BJ (cell line): ENCODE measurements around the gene ARHGEF10L. TPM values are rescaled to one million over a fixed set of nuclear protein-coding genes. Genes with fewer than 3 reads are reported as not detected.

Experiments used
- CTCF ChIA-PET: fragments of 350-600 bp; formaldehyde crosslinking; extraction: SDS; loops from one replicate; lab custom pipeline; 2021; ENCODE audit warnings: antibody characterized with exemption, inconsistent platforms; lab: Yijun Ruan, JAX
- POLR2A ChIA-PET: fragments of 300-600 bp; sonication (Branson Sonifier 250); formaldehyde crosslinking; extraction: SDS; loops from one replicate; lab custom pipeline; 2021; ENCODE audit warnings: antibody characterized with exemption; lab: Charles Lee
- DNase-seq: peaks from one replicate; pipeline ENCODE4 v3.0.0-alpha.2; 2011; ENCODE audit warnings: low read depth
- H3K27me3 ChIP-seq: 2 replicates; pipeline ENCODE4 v1.6.0; 2011; ENCODE audit warnings: low read length; ENCODE audit not compliant: control insufficient read depth, insufficient read depth
- H3K36me3 ChIP-seq: 2 replicates; pipeline ENCODE4 v1.5.1; 2011; ENCODE audit warnings: low read length; ENCODE audit not compliant: control insufficient read depth, insufficient read depth
- H3K4me3 ChIP-seq: 2 replicates; pipeline ENCODE4 v1.5.1; 2011; ENCODE audit warnings: low read depth, mild to moderate bottlenecking, control low read depth, low read length
- CTCF ChIP-seq: IDR thresholded peaks from 2 replicates; pipeline ENCODE4 v1.5.1; 2011; ENCODE audit warnings: low read depth, mild to moderate bottlenecking, control low read depth, inconsistent platforms, low read length, moderate library complexity; ENCODE audit not compliant: insufficient read depth
- polyA plus RNA-seq: library from polyadenylated mRNA; depleted of rRNA; stranded (reverse); fragments of >200 nt; gene quantifications from 2 replicates; pipeline ENCODE4 v1.2.3, GENCODE V29; 2011

The ARHGEF10L gene
- polyA plus RNA-seq, 1 experiment, result 12.5 TPM

- Histone ChIP-seq H3K36me3 (peaks cover 13% of the 10 kb centered on the region), H3K27me3 (no peaks in the 10 kb centered on the region), H3K4me3 (no peak overlapping the region)
- CTCF ChIA-PET, result interaction anchor here (1.5 to 2.9 kb wide), 4 partner anchors 10 to 25 kb away, joined by 3 to 23 read pairs (median 6); no protein-coding TSS in a partner anchor
- POLR2A ChIA-PET, result no interaction called here
- no peak for DNase-seq
- no peak for TF ChIP-seq CTCF
Observed at GRCh38 chr1:17671314-17671705, 131.8 kb downstream of the ARHGEF10L start.

DNA sequence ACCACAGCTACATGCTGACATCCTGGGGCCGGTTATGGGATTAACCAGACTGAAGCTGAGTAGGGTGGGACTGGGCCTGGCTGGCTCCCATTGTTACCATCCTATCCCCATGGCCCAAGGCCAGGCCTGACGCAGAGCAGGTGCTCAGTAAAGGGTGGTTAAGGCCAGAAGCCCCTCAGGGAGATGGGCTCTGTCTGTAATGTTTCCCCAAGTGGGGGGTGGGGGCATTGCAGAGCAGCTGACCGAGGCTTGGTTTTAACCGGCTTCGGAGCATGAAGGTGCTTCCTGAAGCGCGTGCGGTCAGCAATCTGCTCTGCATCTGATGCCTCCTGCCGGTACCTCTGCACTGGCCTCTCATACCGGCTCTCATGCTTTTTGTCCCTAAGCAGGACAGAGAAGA is 132.2 kb downstream of the ARHGEF10L start:
- Histone ChIP-seq H3K4me3 (no peak overlapping the region), H3K36me3 (peaks cover 13% of the 10 kb centered on the region), H3K27me3 (no peaks in the 10 kb centered on the region)
- no peak for DNase-seq
- ChIA-PET CTCF (interaction anchor here (1.5 to 2.9 kb wide), 3 partner anchors 10 to 24 kb away, joined by 3 to 9 read pairs (median 4); no protein-coding TSS in a partner anchor), POLR2A (no interaction called here)
- TF ChIP-seq CTCF, result no peak

- Histone ChIP-seq H3K4me3 (no peak overlapping the region), H3K27me3 (no peaks in the 10 kb centered on the region), H3K36me3 (peaks cover 14% of the 10 kb centered on the region)
- no peak for TF ChIP-seq CTCF
- no peak for DNase-seq
- CTCF ChIA-PET, result interaction anchor here (1.5 to 2.9 kb wide), 3 partner anchors 11 to 24 kb away, joined by 3 to 9 read pairs (median 4); no protein-coding TSS in a partner anchor
- POLR2A ChIA-PET, result no interaction called here
Observed at GRCh38 chr1:17672226-17672625, 132.7 kb downstream of the ARHGEF10L start.

GRCh38 chr1:17673329-17674072 is 134.0 kb downstream of the ARHGEF10L start:
- Histone ChIP-seq H3K36me3 (peaks cover 11% of the 10 kb centered on the region), H3K4me3 (no peak overlapping the region), H3K27me3 (no peaks in the 10 kb centered on the region)
- ChIA-PET POLR2A (no interaction called here), CTCF (interaction anchor here (2.9 kb wide), 1 partner anchor 12 kb away, joined by 9 read pairs; no protein-coding TSS in a partner anchor)
- no peak for TF ChIP-seq CTCF
- DNase-seq, result no peak

- ChIA-PET POLR2A (no interaction called here), CTCF (no interaction called here)
- DNase-seq, result no peak
- H3K27me3 ChIP-seq, result no peaks in the 10 kb centered on the region
- peaks cover 12% of the 10 kb centered on the region for H3K36me3 ChIP-seq
- no peak overlapping the region for H3K4me3 ChIP-seq
- TF ChIP-seq CTCF, result no peak
Observed at GRCh38 chr1:17674726-17675500, 135.4 kb downstream of the ARHGEF10L start.
